Astrocyte (in vitro differentiated cells and primary cell): ENCODE data around the gene ASF1A. TPM values are rescaled to one million over a fixed set of nuclear protein-coding genes. Genes with fewer than 3 reads are reported as not detected.
"Not testable (repeated sequence)": the region's sequence is repeated elsewhere in the genome, so short reads cannot be mapped to it uniquely, and the experiment has no call there.

ENCODE experiments used
- DNase-seq: peaks from one replicate; pipeline ENCODE4 v3.0.0-alpha.2; 2010; ENCODE audit warnings: low read depth
- FAIRE-seq: peaks from 2 replicates; lab custom pipeline; 2011; peaks lifted over from hg19 to GRCh38; lab: Jason Lieb, UNC
- H2AFZ ChIP-seq: 2 replicates; pipeline ENCODE4 v1.6.0; 2012; ENCODE audit warnings: low read depth, low read length, inconsistent platforms
- H3K27ac ChIP-seq: 2 replicates; pipeline ENCODE4 v1.5.1; 2011; ENCODE audit warnings: low read depth, low read length, inconsistent platforms
- H3K27me3 ChIP-seq: 2 replicates; pipeline ENCODE4 v1.6.0; 2011; ENCODE audit warnings: low read length, inconsistent platforms; ENCODE audit not compliant: insufficient read depth
- H3K36me3 ChIP-seq: 2 replicates; pipeline ENCODE4 v1.5.1; 2011; ENCODE audit warnings: low read length, inconsistent platforms; ENCODE audit not compliant: insufficient read depth
- H3K4me1 ChIP-seq: 2 replicates; pipeline ENCODE4 v1.5.1; 2011; ENCODE audit warnings: low read length, inconsistent platforms; ENCODE audit not compliant: insufficient read depth
- H3K4me2 ChIP-seq: 2 replicates; pipeline ENCODE4 v1.6.0; 2012; ENCODE audit warnings: low read length, inconsistent platforms
- H3K4me3 ChIP-seq: 2 replicates; pipeline ENCODE4 v1.5.1; 2011; ENCODE audit warnings: low read depth, mild to moderate bottlenecking, low read length, inconsistent platforms; ENCODE audit not compliant: insufficient read depth
- H3K79me2 ChIP-seq: 2 replicates; pipeline ENCODE4 v1.6.0; 2012; ENCODE audit warnings: mild to moderate bottlenecking, low read length, inconsistent platforms; ENCODE audit not compliant: insufficient read depth
- H3K9ac ChIP-seq: 2 replicates; pipeline ENCODE4 v1.6.0; 2012; ENCODE audit warnings: mild to moderate bottlenecking, low read length, inconsistent platforms
- H3K9me3 ChIP-seq: 2 replicates; pipeline ENCODE4 v1.5.1; 2012; ENCODE audit warnings: low read depth, mild to moderate bottlenecking, low read length, inconsistent platforms; ENCODE audit not compliant: insufficient read depth
- H4K20me1 ChIP-seq: 2 replicates; pipeline ENCODE4 v1.6.0; 2012; ENCODE audit warnings: low read length, inconsistent platforms; ENCODE audit not compliant: insufficient read depth
- H3K27ac Mint-ChIP-seq: one replicate; pipeline ENCODE4 v1.8.0; 2021; ENCODE audit warnings: mild to moderate bottlenecking, mixed read lengths; ENCODE audit not compliant: unreplicated experiment
- H3K27me3 Mint-ChIP-seq: one replicate; pipeline ENCODE4 v1.8.0; 2021; ENCODE audit warnings: low read depth, mixed read lengths; ENCODE audit not compliant: unreplicated experiment
- H3K36me3 Mint-ChIP-seq: one replicate; pipeline ENCODE4 v1.8.0; 2021; ENCODE audit warnings: low read depth, mixed read lengths; ENCODE audit not compliant: unreplicated experiment
- H3K4me1 Mint-ChIP-seq: one replicate; pipeline ENCODE4 v1.8.0; 2021; ENCODE audit warnings: low read depth, mixed read lengths; ENCODE audit not compliant: unreplicated experiment
- H3K4me3 Mint-ChIP-seq: one replicate; pipeline ENCODE4 v1.8.0; 2021; ENCODE audit warnings: mild to moderate bottlenecking, moderate library complexity, mixed read lengths; ENCODE audit not compliant: unreplicated experiment
- H3K9me3 Mint-ChIP-seq: one replicate; pipeline ENCODE4 v1.8.0; 2021; ENCODE audit warnings: mild to moderate bottlenecking, mixed read lengths; ENCODE audit not compliant: unreplicated experiment
- EZH2 ChIP-seq: IDR thresholded peaks from 2 replicates; pipeline ENCODE4 v1.6.1; 2012; ENCODE audit warnings: mild to moderate bottlenecking, low read length, inconsistent platforms; ENCODE audit not compliant: insufficient read depth
- total RNA-seq: library from RNA; stranded (reverse); gene quantifications from 2 replicates; pipeline ENCODE4 v1.2.1, GENCODE V29; 2021
- TF ChIP-seq, protein P1 (sequence below): IDR thresholded peaks from 2 replicates; pipeline ENCODE4 v1.5.1; 2011; ENCODE audit warnings: low read depth, mild to moderate bottlenecking, inconsistent platforms, low read length, moderate library complexity; ENCODE audit not compliant: insufficient read depth

ASF1A gene
- total RNA-seq, 1 donor from 2014 or later = 35.7 TPM

DNA sequence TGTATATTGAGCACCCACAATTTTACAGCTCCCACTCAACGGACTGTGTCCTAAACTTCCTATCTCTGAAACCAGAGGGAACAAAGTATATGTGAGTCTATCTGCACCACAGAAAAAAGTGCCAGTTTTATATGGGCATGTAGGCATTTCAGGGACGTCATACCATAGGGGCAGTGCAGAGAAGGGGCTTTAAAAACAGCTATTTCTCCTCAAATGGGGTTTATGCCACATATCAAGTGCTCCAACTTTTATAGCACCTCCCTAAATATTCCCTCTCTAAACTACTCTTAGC is 28.9 kb upstream of the ASF1A start:
- no peak overlapping the region for H3K4me3 ChIP-seq
- H3K36me3 ChIP-seq = no peaks in the 10 kb centered on the region
- H3K27me3 ChIP-seq = no peaks in the 10 kb centered on the region
- TF ChIP-seq EZH2 = no peak
- TF ChIP-seq, protein P1, sequence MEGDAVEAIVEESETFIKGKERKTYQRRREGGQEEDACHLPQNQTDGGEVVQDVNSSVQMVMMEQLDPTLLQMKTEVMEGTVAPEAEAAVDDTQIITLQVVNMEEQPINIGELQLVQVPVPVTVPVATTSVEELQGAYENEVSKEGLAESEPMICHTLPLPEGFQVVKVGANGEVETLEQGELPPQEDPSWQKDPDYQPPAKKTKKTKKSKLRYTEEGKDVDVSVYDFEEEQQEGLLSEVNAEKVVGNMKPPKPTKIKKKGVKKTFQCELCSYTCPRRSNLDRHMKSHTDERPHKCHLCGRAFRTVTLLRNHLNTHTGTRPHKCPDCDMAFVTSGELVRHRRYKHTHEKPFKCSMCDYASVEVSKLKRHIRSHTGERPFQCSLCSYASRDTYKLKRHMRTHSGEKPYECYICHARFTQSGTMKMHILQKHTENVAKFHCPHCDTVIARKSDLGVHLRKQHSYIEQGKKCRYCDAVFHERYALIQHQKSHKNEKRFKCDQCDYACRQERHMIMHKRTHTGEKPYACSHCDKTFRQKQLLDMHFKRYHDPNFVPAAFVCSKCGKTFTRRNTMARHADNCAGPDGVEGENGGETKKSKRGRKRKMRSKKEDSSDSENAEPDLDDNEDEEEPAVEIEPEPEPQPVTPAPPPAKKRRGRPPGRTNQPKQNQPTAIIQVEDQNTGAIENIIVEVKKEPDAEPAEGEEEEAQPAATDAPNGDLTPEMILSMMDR = no peak
- H3K9me3 ChIP-seq = no peaks in the 10 kb centered on the region
- H3K9ac ChIP-seq = no peak overlapping the region
- no peak overlapping the region for H2AFZ ChIP-seq
- DNase-seq (no peak), FAIRE-seq (no peak)
- peaks cover 6% of the 10 kb centered on the region for H3K36me3 Mint-ChIP-seq
- no peak overlapping the region for H3K4me3 Mint-ChIP-seq
- peaks cover 8% of the 10 kb centered on the region for H3K4me1 Mint-ChIP-seq
- H3K27ac ChIP-seq = no peak overlapping the region
- H3K79me2 ChIP-seq = peaks cover 9% of the 10 kb centered on the region
- H3K4me1 ChIP-seq = no peaks in the 10 kb centered on the region
- no peak overlapping the region for H3K4me2 ChIP-seq
- H3K27me3 Mint-ChIP-seq = no peaks in the 10 kb centered on the region
- no peaks in the 10 kb centered on the region for H4K20me1 ChIP-seq
- no peak overlapping the region for H3K27ac Mint-ChIP-seq
- H3K9me3 Mint-ChIP-seq = peaks cover 2% of the 10 kb centered on the region

DNA sequence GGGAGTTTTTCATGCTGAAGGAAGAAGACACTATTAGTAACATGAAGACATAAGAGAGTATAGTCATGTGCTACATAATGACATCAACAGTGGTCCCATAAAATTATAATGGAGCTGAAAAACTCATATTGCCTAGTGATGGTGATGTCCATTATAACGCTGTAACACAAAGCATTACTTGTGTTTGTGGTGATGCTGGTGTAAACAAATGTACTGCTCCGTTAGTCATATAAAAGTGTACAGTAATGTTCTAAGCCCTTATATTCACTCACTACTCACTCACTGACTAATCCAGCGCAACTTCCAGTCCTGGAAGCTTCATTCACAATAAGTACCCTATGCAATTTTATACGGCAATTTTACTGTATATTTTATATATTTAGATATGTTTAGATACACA is 26.8 kb upstream of the ASF1A start:
- H3K27ac Mint-ChIP-seq = no peak overlapping the region
- H3K4me1 Mint-ChIP-seq = peaks cover 13% of the 10 kb centered on the region
- H3K27me3 Mint-ChIP-seq = no peaks in the 10 kb centered on the region
- peaks cover 2% of the 10 kb centered on the region for H3K9me3 Mint-ChIP-seq
- Histone ChIP-seq H3K4me1 (no peaks in the 10 kb centered on the region), H4K20me1 (no peaks in the 10 kb centered on the region), H3K27me3 (no peaks in the 10 kb centered on the region), H3K36me3 (no peaks in the 10 kb centered on the region), H3K79me2 (peaks cover 16% of the 10 kb centered on the region), H2AFZ (no peak overlapping the region), H3K9ac (no peak overlapping the region), H3K4me3 (no peak overlapping the region), H3K27ac (no peak overlapping the region), H3K9me3 (no peaks in the 10 kb centered on the region), H3K4me2 (no peak overlapping the region)
- TF ChIP-seq EZH2 = no peak
- TF ChIP-seq, protein P1 = no peak
- DNase-seq = peak; percentile 25
- H3K4me3 Mint-ChIP-seq = no peak overlapping the region
- FAIRE-seq = no peak
- H3K36me3 Mint-ChIP-seq = peaks cover 6% of the 10 kb centered on the region

- peaks cover 13% of the 10 kb centered on the region for H3K4me1 Mint-ChIP-seq
- not testable (repeated sequence) for H3K27me3 ChIP-seq, H2AFZ ChIP-seq, DNase-seq, H3K36me3 Mint-ChIP-seq, H3K27ac ChIP-seq, H3K4me1 ChIP-seq, H3K9ac ChIP-seq, H4K20me1 ChIP-seq, H3K4me3 Mint-ChIP-seq, H3K9me3 Mint-ChIP-seq, H3K36me3 ChIP-seq, H3K4me3 ChIP-seq, H3K4me2 ChIP-seq, H3K9me3 ChIP-seq, H3K27me3 Mint-ChIP-seq, FAIRE-seq, H3K27ac Mint-ChIP-seq
- H3K79me2 ChIP-seq = peaks cover 12% of the 10 kb centered on the region
These were observed 25.1 kb upstream of the ASF1A start for GRCh38 chr6:118868901-118869300.
